Astrocyte (in vitro differentiated cells and primary cell): Measurements from ENCODE around the gene PPIA. TPM values are rescaled to one million over a fixed set of nuclear protein-coding genes. Genes with fewer than 3 reads are reported as not detected.

ENCODE experiments used
- DNase-seq: peaks from one replicate; pipeline ENCODE4 v3.0.0-alpha.2; 2010; ENCODE audit warnings: low read depth
- FAIRE-seq: peaks from 2 replicates; lab custom pipeline; 2011; peaks lifted over from hg19 to GRCh38; lab: Jason Lieb, UNC
- H2AFZ ChIP-seq: 2 replicates; pipeline ENCODE4 v1.6.0; 2012; ENCODE audit warnings: low read depth, low read length, inconsistent platforms
- H3K27ac ChIP-seq: 2 replicates; pipeline ENCODE4 v1.5.1; 2011; ENCODE audit warnings: low read depth, low read length, inconsistent platforms
- H3K27me3 ChIP-seq: 2 replicates; pipeline ENCODE4 v1.6.0; 2011; ENCODE audit warnings: low read length, inconsistent platforms; ENCODE audit not compliant: insufficient read depth
- H3K36me3 ChIP-seq: 2 replicates; pipeline ENCODE4 v1.5.1; 2011; ENCODE audit warnings: low read length, inconsistent platforms; ENCODE audit not compliant: insufficient read depth
- H3K4me1 ChIP-seq: 2 replicates; pipeline ENCODE4 v1.5.1; 2011; ENCODE audit warnings: low read length, inconsistent platforms; ENCODE audit not compliant: insufficient read depth
- H3K4me2 ChIP-seq: 2 replicates; pipeline ENCODE4 v1.6.0; 2012; ENCODE audit warnings: low read length, inconsistent platforms
- H3K4me3 ChIP-seq: 2 replicates; pipeline ENCODE4 v1.5.1; 2011; ENCODE audit warnings: low read depth, mild to moderate bottlenecking, low read length, inconsistent platforms; ENCODE audit not compliant: insufficient read depth
- H3K79me2 ChIP-seq: 2 replicates; pipeline ENCODE4 v1.6.0; 2012; ENCODE audit warnings: mild to moderate bottlenecking, low read length, inconsistent platforms; ENCODE audit not compliant: insufficient read depth
- H3K9ac ChIP-seq: 2 replicates; pipeline ENCODE4 v1.6.0; 2012; ENCODE audit warnings: mild to moderate bottlenecking, low read length, inconsistent platforms
- H3K9me3 ChIP-seq: 2 replicates; pipeline ENCODE4 v1.5.1; 2012; ENCODE audit warnings: low read depth, mild to moderate bottlenecking, low read length, inconsistent platforms; ENCODE audit not compliant: insufficient read depth
- H4K20me1 ChIP-seq: 2 replicates; pipeline ENCODE4 v1.6.0; 2012; ENCODE audit warnings: low read length, inconsistent platforms; ENCODE audit not compliant: insufficient read depth
- H3K27ac Mint-ChIP-seq: one replicate; pipeline ENCODE4 v1.8.0; 2021; ENCODE audit warnings: mild to moderate bottlenecking, mixed read lengths; ENCODE audit not compliant: unreplicated experiment
- H3K27me3 Mint-ChIP-seq: one replicate; pipeline ENCODE4 v1.8.0; 2021; ENCODE audit warnings: low read depth, mixed read lengths; ENCODE audit not compliant: unreplicated experiment
- H3K36me3 Mint-ChIP-seq: one replicate; pipeline ENCODE4 v1.8.0; 2021; ENCODE audit warnings: low read depth, mixed read lengths; ENCODE audit not compliant: unreplicated experiment
- H3K4me1 Mint-ChIP-seq: one replicate; pipeline ENCODE4 v1.8.0; 2021; ENCODE audit warnings: low read depth, mixed read lengths; ENCODE audit not compliant: unreplicated experiment
- H3K4me3 Mint-ChIP-seq: one replicate; pipeline ENCODE4 v1.8.0; 2021; ENCODE audit warnings: mild to moderate bottlenecking, moderate library complexity, mixed read lengths; ENCODE audit not compliant: unreplicated experiment
- H3K9me3 Mint-ChIP-seq: one replicate; pipeline ENCODE4 v1.8.0; 2021; ENCODE audit warnings: mild to moderate bottlenecking, mixed read lengths; ENCODE audit not compliant: unreplicated experiment
- CTCF ChIP-seq: IDR thresholded peaks from 2 replicates; pipeline ENCODE4 v1.5.1; 2011; ENCODE audit warnings: low read depth, mild to moderate bottlenecking, inconsistent platforms, low read length, moderate library complexity; ENCODE audit not compliant: insufficient read depth
- EZH2 ChIP-seq: IDR thresholded peaks from 2 replicates; pipeline ENCODE4 v1.6.1; 2012; ENCODE audit warnings: mild to moderate bottlenecking, low read length, inconsistent platforms; ENCODE audit not compliant: insufficient read depth
- total RNA-seq: library from RNA; stranded (reverse); gene quantifications from 2 replicates; pipeline ENCODE4 v1.2.1, GENCODE V29; 2021

Gene PPIA
- total RNA-seq, 1 donor from 2014 or later, result 1,628 TPM

- Histone ChIP-seq H3K27ac (peak within 1 kb of the TSS; percentile 89), H4K20me1 (peaks cover 40% of the 10 kb centered on the region), H3K36me3 (no peaks in the 10 kb centered on the region), H3K9ac (peak within 1 kb of the TSS; percentile 96), H3K27me3 (no peaks in the 10 kb centered on the region), H2AFZ (peak within 1 kb of the TSS; percentile 82), H3K79me2 (peaks cover 45% of the 10 kb centered on the region), H3K4me3 (peak within 1 kb of the TSS; percentile 100), H3K9me3 (no peaks in the 10 kb centered on the region), H3K4me1 (peaks cover 16% of the 10 kb centered on the region), H3K4me2 (peak within 1 kb of the TSS; percentile 93)
- Mint-ChIP-seq H3K27me3 (no peaks in the 10 kb centered on the region), H3K9me3 (no peaks in the 10 kb centered on the region), H3K36me3 (no peaks in the 10 kb centered on the region), H3K27ac (peak within 1 kb of the TSS; percentile 97), H3K4me3 (peak within 1 kb of the TSS; percentile 95), H3K4me1 (peaks cover 6% of the 10 kb centered on the region)
- TF ChIP-seq EZH2 (no peak), CTCF (no peak)
- no peak for FAIRE-seq
- DNase-seq, result peak; percentile 99
These were observed 51.6 kb downstream of the PPIA start, which contains the start of gene H2AZ2 for GRCh38 chr7:44847920-44848634. Gene H2AZ2 (minus strand): TSS chr7:44848087. CDS start chr7:44847971, 116 bp downstream.

GRCh38 chr7:44849259-44849884, 52.9 kb downstream of the PPIA start:
- Histone ChIP-seq H3K9ac (no peak overlapping the region), H3K27ac (peak overlapping the region; percentile 89)

More at GRCh38 chr7:44849259-44849884, 52.9 kb downstream of the PPIA start:
- no peaks in the 10 kb centered on the region for H3K9me3 Mint-ChIP-seq
- Histone ChIP-seq H3K27me3 (no peaks in the 10 kb centered on the region), H3K4me2 (peak overlapping the region; percentile 91), H3K9me3 (no peaks in the 10 kb centered on the region), H3K79me2 (peaks cover 32% of the 10 kb centered on the region), H3K4me3 (no peak overlapping the region), H3K36me3 (no peaks in the 10 kb centered on the region), H4K20me1 (peaks cover 28% of the 10 kb centered on the region), H3K4me1 (peaks cover 16% of the 10 kb centered on the region), H2AFZ (no peak overlapping the region)
- H3K4me3 Mint-ChIP-seq, result peak overlapping the region; percentile 89
- H3K27ac Mint-ChIP-seq, result no peak overlapping the region
- peaks cover 6% of the 10 kb centered on the region for H3K4me1 Mint-ChIP-seq
- DNase-seq (peak; percentile 21), FAIRE-seq (no peak)
- H3K36me3 Mint-ChIP-seq, result no peaks in the 10 kb centered on the region
- no peaks in the 10 kb centered on the region for H3K27me3 Mint-ChIP-seq
- TF ChIP-seq EZH2 (no peak), CTCF (no peak)
